Type B pancreatic cell (in vitro differentiated cells): Measurements from ENCODE around the gene CLEC18B. TPM values are rescaled to one million over a fixed set of nuclear protein-coding genes. Genes with fewer than 3 reads are reported as not detected.

Experiments used
- DNase-seq: peaks from one replicate; pipeline ENCODE4 v3.0.0; 2021; ENCODE audit warnings: mixed read lengths; ENCODE audit not compliant: unreplicated experiment; ENCODE audit errors: extremely low spot score
- H3K27ac Mint-ChIP-seq: 2 replicates; pipeline ENCODE4 v1.8.0; 2021; ENCODE audit warnings: mild to moderate bottlenecking, mixed read lengths
- H3K27me3 Mint-ChIP-seq: 2 replicates; pipeline ENCODE4 v1.8.0; 2021; ENCODE audit warnings: mixed read lengths
- H3K36me3 Mint-ChIP-seq: 2 replicates; pipeline ENCODE4 v1.8.0; 2021; ENCODE audit warnings: mixed read lengths
- H3K4me1 Mint-ChIP-seq: one replicate; pipeline ENCODE4 v1.8.0; 2021; ENCODE audit warnings: mixed read lengths; ENCODE audit not compliant: unreplicated experiment
- H3K4me3 Mint-ChIP-seq: 2 replicates; pipeline ENCODE4 v1.8.0; 2021; ENCODE audit warnings: mild to moderate bottlenecking, mixed read lengths
- H3K9me3 Mint-ChIP-seq: 2 replicates; pipeline ENCODE4 v1.8.0; 2021; ENCODE audit warnings: mixed read lengths
- CTCF ChIP-seq: fragments of 200-600 bp; sonication (generic); conservative IDR thresholded peaks from 2 replicates; pipeline ENCODE4 v1.5.0; 2021; ENCODE audit warnings: antibody characterized with exemption, mild to moderate bottlenecking
- total RNA-seq: library from RNA; stranded (reverse); gene quantifications from 2 replicates; pipeline ENCODE4 v1.2.1, GENCODE V29; 2021; ENCODE audit warnings: low replicate concordance

CLEC18B gene
- total RNA-seq, 1 donor from 2014 or later, result 8.2 TPM

- Mint-ChIP-seq H3K4me3 (no peak overlapping the region), H3K36me3 (peaks cover 36% of the 10 kb centered on the region), H3K27me3 (no peaks in the 10 kb centered on the region), H3K4me1 (no peaks in the 10 kb centered on the region), H3K27ac (no peak overlapping the region), H3K9me3 (no peaks in the 10 kb centered on the region)
- no peak for TF ChIP-seq CTCF
- no peak for DNase-seq
These were observed 44.0 kb upstream of the CLEC18B start for GRCh38 chr16:74465281-74465680.

GRCh38 chr16:74463888-74464287, 42.6 kb upstream of the CLEC18B start:
- H3K27ac Mint-ChIP-seq, result no peak overlapping the region
- H3K9me3 Mint-ChIP-seq, result no peaks in the 10 kb centered on the region
- DNase-seq, result no peak
- H3K4me3 Mint-ChIP-seq, result no peak overlapping the region
- H3K27me3 Mint-ChIP-seq, result no peaks in the 10 kb centered on the region
- no peak for TF ChIP-seq CTCF
- peaks cover 31% of the 10 kb centered on the region for H3K36me3 Mint-ChIP-seq
- no peaks in the 10 kb centered on the region for H3K4me1 Mint-ChIP-seq

- no peaks in the 10 kb centered on the region for H3K4me1 Mint-ChIP-seq
- H3K36me3 Mint-ChIP-seq, result peaks cover 35% of the 10 kb centered on the region
- DNase-seq, result no peak
- H3K27me3 Mint-ChIP-seq, result no peaks in the 10 kb centered on the region
- H3K9me3 Mint-ChIP-seq, result no peaks in the 10 kb centered on the region
- no peak for TF ChIP-seq CTCF
- H3K27ac Mint-ChIP-seq, result no peak overlapping the region
- no peak overlapping the region for H3K4me3 Mint-ChIP-seq
These were observed 41.1 kb upstream of the CLEC18B start for GRCh38 chr16:74462361-74462760.

GRCh38 chr16:74461826-74462225, 40.5 kb upstream of the CLEC18B start:
- TF ChIP-seq CTCF, result no peak
- Mint-ChIP-seq H3K36me3 (peaks cover 33% of the 10 kb centered on the region), H3K9me3 (no peaks in the 10 kb centered on the region), H3K27ac (no peak overlapping the region), H3K4me1 (no peaks in the 10 kb centered on the region), H3K27me3 (no peaks in the 10 kb centered on the region), H3K4me3 (no peak overlapping the region)
- no peak for DNase-seq

GRCh38 chr16:74460542-74460941, 39.3 kb upstream of the CLEC18B start:
- TF ChIP-seq CTCF, result no peak
- Mint-ChIP-seq H3K9me3 (no peaks in the 10 kb centered on the region), H3K27ac (no peak overlapping the region), H3K4me3 (no peak overlapping the region), H3K27me3 (no peaks in the 10 kb centered on the region), H3K36me3 (peaks cover 38% of the 10 kb centered on the region), H3K4me1 (no peaks in the 10 kb centered on the region)
- DNase-seq, result no peak

- peak overlapping the region; percentile 15 for H3K27ac Mint-ChIP-seq
- H3K27me3 Mint-ChIP-seq, result no peaks in the 10 kb centered on the region
- DNase-seq, result no peak
- H3K4me1 Mint-ChIP-seq, result no peaks in the 10 kb centered on the region
- no peak for TF ChIP-seq CTCF
- H3K36me3 Mint-ChIP-seq, result peaks cover 42% of the 10 kb centered on the region
- no peaks in the 10 kb centered on the region for H3K9me3 Mint-ChIP-seq
- H3K4me3 Mint-ChIP-seq, result no peak overlapping the region
These were observed 35.0 kb upstream of the CLEC18B start for GRCh38 chr16:74456290-74456625.
